ENCODE data around the gene RERG.

GRCh38 chr12:15199930-15200329 is 21.3 kb downstream of the RERG start:
- TF ChIP-seq CTCF (IDR thresholded peaks at IDR 0.05; ENCODE audit: low read depth, low read length) (no peak), POLR2A (IDR thresholded peaks at IDR 0.05; ENCODE audit: extremely low read depth, insufficient read length) (no peak)

Measured in NB4 (cell line).